ENCODE data around the gene VPS39.
A peak's percentile ranks its signal among the peaks of the same experiment; 100 is the strongest.
"Not testable (repeated sequence)": the region's sequence is repeated elsewhere in the genome, so short reads cannot be mapped to it uniquely, and the experiment has no call there.

VPS39 gene, protein sequence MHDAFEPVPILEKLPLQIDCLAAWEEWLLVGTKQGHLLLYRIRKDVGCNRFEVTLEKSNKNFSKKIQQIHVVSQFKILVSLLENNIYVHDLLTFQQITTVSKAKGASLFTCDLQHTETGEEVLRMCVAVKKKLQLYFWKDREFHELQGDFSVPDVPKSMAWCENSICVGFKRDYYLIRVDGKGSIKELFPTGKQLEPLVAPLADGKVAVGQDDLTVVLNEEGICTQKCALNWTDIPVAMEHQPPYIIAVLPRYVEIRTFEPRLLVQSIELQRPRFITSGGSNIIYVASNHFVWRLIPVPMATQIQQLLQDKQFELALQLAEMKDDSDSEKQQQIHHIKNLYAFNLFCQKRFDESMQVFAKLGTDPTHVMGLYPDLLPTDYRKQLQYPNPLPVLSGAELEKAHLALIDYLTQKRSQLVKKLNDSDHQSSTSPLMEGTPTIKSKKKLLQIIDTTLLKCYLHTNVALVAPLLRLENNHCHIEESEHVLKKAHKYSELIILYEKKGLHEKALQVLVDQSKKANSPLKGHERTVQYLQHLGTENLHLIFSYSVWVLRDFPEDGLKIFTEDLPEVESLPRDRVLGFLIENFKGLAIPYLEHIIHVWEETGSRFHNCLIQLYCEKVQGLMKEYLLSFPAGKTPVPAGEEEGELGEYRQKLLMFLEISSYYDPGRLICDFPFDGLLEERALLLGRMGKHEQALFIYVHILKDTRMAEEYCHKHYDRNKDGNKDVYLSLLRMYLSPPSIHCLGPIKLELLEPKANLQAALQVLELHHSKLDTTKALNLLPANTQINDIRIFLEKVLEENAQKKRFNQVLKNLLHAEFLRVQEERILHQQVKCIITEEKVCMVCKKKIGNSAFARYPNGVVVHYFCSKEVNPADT

GRCh38 chr15:42207674-42208579, at the start of gene VPS39:
Gene VPS39, minus strand, starts transcription at chr15:42208304. Its CDS starts 151 bp downstream, at chr15:42208153.
- intact Hi-C loops (cut with DNase I): no loop called here

DNA sequence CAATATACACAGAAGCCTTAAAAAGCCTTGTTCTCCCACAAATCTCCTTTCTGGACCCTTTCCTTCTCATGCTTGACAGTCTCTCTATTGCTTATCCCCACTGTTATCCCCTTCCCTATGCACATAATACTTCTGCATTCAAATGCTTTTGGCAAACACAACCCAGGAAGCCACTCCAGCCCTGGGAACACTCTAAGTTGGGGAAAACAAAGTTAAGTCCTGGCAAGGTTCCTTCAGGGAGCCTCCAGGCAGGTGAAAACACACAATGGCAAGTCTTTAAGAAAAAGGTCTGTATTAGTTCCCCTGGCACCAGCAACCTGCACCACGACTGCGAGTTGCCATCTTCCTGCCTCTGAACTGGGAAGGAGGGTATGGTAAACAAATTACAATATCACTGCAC, 45.2 kb upstream of the VPS39 start:
- intact Hi-C loops (cut with DNase I): no loop called here
- no peak for DNase-seq

More at GRCh38 chr15:42207674-42208579, at the start of gene VPS39:
- peak; percentile 79 to 99 (median 89) for DNase-seq

DNA sequence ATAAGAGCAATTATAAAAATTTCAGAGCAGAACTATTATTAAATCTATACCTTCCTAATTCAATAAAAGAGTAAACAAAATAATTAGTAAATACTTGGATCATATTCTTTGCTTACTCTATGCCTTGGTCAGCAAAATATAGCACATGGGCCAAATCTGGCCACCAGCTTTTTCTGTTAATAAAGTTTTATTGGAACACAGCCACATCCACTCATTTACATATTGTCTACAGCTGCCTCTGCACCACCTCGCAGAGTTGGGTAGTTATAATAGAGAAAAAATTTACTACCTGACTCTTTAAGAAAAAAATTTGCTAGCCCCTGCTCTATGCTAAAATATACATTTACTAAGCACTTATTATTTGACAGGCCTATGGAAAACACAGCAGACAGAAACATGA, 32.7 kb upstream of the VPS39 start:
- intact Hi-C loops (cut with DNase I): no loop called here
- no peak for DNase-seq

DNA sequence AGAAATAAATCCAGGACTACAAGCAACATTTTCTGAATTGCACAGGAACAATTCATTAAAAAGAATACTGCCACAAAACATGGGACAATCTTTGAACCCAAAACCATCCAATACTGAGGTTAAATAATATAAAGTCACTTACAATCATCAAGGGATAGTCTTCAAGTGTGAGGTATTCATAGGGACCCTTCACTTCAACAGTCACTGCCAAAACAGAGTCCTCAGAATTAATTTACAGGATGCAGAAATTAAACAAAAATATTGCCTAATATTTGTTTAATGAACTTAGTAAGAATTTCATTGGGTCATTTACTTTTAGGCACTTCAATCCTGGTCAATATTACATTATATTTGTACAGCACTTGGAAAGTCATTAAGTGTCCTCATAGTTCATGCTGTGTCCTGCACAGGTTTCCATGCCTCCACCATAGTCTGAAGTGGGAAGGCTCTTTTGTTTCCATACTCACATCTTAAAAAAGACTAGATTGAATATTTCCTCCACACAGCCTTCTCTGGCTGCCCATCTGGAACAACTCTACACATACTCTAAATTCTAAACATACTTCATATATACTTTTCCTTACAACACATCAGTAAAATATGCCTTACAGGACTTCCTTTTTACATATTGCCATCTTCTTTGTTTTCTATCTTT, 31.6 kb upstream of the VPS39 start:
- intact Hi-C loops (cut with DNase I): no loop called here
- no peak for DNase-seq

DNA sequence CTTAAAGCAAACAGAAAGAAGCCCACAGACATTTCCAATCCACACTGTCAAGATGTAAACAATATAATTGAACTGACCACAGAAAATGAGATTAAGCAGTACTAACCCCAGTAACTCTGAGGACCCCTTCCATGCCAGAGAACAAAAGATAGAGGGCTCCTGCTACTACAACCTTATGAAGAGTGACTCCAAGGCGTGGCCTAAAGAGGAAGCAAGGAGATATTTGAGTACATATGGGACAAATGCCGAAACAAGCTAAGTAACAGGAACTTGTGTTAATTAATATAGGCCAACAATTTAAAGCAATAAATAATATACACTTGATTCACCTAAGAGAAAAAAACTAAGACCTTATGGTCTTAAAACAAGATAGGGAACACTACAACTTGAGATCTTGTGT, 25.0 kb upstream of the VPS39 start:
- DNase-seq: no peak
- intact Hi-C loops (cut with DNase I): no loop called here

DNA sequence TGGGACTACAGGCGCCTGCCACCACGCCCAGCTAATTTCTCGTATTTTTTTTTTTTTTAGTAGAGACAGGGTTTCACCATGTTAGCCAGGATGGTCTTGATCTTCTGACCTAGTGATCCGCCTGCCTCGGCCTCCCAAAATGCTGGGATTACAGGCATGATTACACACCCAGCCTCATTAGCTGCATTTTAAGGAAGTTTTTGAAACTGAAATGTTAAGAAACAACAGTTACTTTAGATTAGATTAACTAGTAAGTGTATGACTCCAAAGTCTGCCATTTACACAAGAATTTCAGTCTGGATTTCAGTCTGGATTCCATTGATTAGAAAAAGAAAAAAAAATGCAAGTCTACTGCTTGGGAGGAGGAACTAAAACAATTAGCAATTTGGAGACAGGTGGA, 24.5 kb upstream of the VPS39 start:
- no peak for DNase-seq
- intact Hi-C loops (cut with DNase I): no loop called here

DNA sequence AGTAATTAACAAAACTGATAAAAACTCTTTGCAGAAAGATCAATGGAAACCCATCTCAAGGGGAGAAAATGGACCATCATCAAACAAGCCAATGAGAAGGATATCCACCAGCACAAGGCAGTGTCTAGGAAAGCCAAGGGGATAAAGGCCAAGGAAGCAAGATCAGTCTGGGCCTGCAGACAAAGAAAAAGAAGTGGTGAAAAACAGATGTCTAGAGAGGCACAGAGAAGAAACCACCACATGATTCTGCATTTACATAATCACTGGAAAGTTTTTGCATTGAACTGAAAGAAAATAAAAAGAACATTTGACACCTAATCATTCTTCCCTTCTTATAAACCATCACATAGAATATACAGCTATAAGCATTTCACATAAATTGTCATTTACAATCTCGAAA, 23.0 kb upstream of the VPS39 start:
- DNase-seq: no peak
- intact Hi-C loops (cut with DNase I): no loop called here

GRCh38 chr15:42228981-42229380, 20.9 kb upstream of the VPS39 start:
- not testable (repeated sequence) for DNase-seq
- intact Hi-C loops (cut with DNase I): loop anchor here (5.0 kb wide), 1 partner anchor 243 kb away; no protein-coding TSS in a partner anchor

DNA sequence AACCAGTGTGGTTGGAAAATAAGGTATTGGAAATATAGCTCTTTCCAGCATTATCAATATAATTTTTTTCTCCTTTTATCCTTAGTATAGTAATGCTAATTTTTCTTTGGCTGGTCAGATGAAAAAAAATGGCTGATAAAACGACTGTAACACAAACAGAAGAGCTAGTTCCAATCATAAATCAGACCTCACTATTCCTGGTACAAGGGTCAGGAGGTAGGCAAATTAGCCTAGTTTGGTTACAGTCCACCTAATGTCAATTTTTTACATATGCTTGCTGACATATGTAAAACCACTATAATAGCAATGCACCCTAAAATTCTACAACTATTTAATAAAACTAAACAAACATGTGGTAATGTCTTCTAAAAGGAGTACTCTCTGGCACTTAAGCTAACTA, 19.9 kb upstream of the VPS39 start:
- no peak for DNase-seq
- intact Hi-C loops (cut with DNase I): loop anchor here (5.0 kb wide), 1 partner anchor 244 kb away; no protein-coding TSS in a partner anchor

DNA sequence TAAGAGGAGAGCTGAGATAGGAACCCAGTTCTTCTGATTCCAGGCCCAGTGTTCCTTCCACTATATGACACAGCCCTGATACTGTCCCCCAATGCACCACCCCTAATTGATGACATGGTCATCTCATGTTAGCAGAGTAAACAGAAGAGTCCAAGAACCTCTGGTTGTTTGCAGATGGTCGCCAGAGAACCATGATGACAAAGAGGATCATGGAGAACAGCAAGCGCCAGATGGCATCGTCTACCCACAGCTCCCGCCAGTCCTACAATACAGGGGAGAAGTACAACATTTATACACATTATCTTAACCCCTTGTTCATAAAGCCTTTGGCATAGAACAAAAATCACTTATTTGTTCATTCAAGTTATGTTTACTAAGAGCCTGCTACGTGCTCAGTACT, 18.5 kb upstream of the VPS39 start:
- DNase-seq: peak in 6 of 10 donors; percentile 16 to 88 (median 44)
- intact Hi-C loops (cut with DNase I): loop anchor here (5.0 kb wide), 1 partner anchor 246 kb away; no protein-coding TSS in a partner anchor

DNA sequence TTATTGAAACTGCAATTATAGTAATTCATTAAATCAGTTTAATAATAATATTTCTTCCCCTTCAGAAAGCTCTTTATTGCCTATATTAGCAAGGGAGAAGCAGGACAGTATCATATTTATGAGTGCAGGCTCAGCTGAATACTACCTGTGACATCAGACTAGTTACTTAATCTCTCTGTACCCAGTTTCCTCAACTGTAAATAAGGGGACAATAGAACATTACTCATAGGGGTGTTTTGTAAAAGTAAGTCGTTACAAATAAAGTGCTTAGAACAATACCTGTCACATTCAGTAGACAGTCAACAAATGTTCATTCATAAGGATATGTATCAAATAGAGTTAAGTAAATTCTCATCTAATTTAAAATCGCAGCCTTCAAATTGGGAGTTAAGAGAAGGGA, 12.1 kb upstream of the VPS39 start:
- intact Hi-C loops (cut with DNase I): no loop called here

GRCh38 chr15:42218953-42219592, 11.0 kb upstream of the VPS39 start:
- intact Hi-C loops (cut with DNase I): no loop called here
- no peak for DNase-seq

More for the DNA sequence above, 12.1 kb upstream of the VPS39 start:
- DNase-seq: no peak

- no peak for DNase-seq
- intact Hi-C loops (cut with DNase I): no loop called here
These were observed 9.5 kb upstream of the VPS39 start for GRCh38 chr15:42217568-42217967.

DNA sequence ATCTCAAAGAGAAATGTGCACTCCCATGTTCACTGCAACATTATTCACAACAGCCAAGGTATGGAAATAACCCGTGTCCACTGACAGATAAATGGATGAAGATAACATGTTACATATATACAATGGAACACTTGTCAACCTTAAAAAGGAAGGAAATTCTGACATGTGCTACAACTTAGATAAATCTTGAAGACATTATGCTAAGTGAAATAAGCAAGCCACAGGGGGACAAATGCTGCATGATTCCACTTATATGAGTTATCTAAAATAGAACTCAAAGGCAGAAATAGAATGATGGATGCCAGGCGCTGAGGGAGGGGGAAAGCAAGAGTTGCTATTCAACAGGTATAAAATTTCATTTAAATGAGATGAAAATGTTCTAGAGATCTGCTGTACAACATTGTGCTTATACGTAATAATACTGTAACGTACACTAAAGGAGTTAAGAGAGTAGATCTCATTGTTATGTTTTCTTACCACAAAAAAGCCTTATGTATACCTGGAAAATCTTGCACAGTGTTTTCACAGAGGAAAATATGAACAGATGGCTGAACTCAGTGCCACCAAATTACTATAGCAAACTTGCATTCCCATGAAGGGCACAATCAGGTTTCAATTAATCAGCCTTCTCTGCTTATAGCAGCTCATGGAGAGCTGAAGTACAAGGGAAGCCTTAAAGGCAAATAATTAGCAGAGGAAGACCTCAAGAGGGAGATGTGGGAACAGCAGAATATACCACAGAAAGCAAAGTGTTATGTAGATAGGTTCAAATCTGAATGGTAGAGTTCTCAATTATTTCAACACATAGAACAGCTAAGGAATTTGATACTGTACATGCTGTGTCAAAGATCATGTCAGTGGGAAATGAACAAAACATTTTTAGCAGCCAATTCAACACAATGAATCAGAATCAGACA, 8.1 kb upstream of the VPS39 start:
- intact Hi-C loops (cut with DNase I): no loop called here

GRCh38 chr15:42214600-42214999, 6.5 kb upstream of the VPS39 start:
- intact Hi-C loops (cut with DNase I): no loop called here

More for the DNA sequence above, 8.1 kb upstream of the VPS39 start:
- no peak for DNase-seq

DNA sequence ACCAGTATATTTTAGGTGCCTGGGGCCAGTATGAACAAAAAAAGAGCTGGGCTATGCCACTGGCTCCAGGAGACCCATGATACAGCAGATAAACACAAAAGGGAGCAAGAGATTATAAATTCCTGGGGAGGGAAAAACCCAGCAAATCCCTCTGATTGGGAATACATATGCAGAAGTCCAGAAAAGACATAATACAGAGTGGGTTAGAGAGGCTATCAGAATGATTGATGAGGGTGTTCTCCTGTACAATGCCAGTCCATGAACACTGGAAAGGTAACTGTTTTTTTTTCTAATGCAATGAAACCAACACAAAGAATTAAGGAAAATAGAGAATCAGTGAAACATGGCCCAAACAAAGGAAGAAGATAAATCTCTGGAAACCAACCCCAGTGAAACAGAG, 5.4 kb upstream of the VPS39 start:
- intact Hi-C loops (cut with DNase I): no loop called here
- no peak for DNase-seq

More at GRCh38 chr15:42214600-42214999, 6.5 kb upstream of the VPS39 start:
- no peak for DNase-seq

GRCh38 chr15:42210696-42211095, 2.6 kb upstream of the VPS39 start:
- intact Hi-C loops (cut with DNase I): no loop called here
- no peak for DNase-seq

- DNase-seq: no peak
- intact Hi-C loops (cut with DNase I): no loop called here
These were observed 1.7 kb downstream of the VPS39 start for GRCh38 chr15:42206406-42206805.
